PC-3 (cell line): Measurements from ENCODE around the gene PLXNA2. TPM values are rescaled to one million over a fixed set of nuclear protein-coding genes. Genes with fewer than 3 reads are reported as not detected.

Source experiments
- ATAC-seq: fragments of 200-7000 bp; cut with Tn5 transposase; 2 replicates; pipeline ENCODE4 v1.9.1; 2020; ENCODE audit warnings: mild to moderate bottlenecking, moderate library complexity
- BruUV-seq: library from RNA; stranded (reverse); fragments of 400-500 nt; replicated peaks from 2 replicates; lab custom pipeline; 2021; lab: Mats Ljungman, UMichigan
- CTCF ChIA-PET: fragments of 300-600 bp; sonication (Branson Sonifier 250); formaldehyde crosslinking; loops from one replicate; lab custom pipeline; 2022; ENCODE audit warnings: antibody characterized with exemption; lab: Charles Lee
- POLR2A ChIA-PET: fragments of 300-600 bp; sonication (Branson Sonifier 250); formaldehyde crosslinking; loops from one replicate; lab custom pipeline; 2022; ENCODE audit warnings: antibody characterized with exemption; ENCODE audit not compliant: unreplicated experiment; lab: Charles Lee
- DNase-seq: peaks from one replicate; pipeline ENCODE4 v3.0.0-alpha.2; 2015
- H2AFZ ChIP-seq: fragments of 300-600 bp; sonication (generic); 2 replicates; pipeline ENCODE4 v1.6.0; 2016; ENCODE audit warnings: antibody characterized with exemption, low read length
- H3F3A ChIP-seq: fragments of 300-600 bp; sonication (generic); one replicate; pipeline ENCODE4 v1.6.0; 2017; ENCODE audit warnings: antibody characterized with exemption, low read length, control low read depth, mild to moderate bottlenecking; ENCODE audit not compliant: unreplicated experiment
- H3K27ac ChIP-seq: fragments of 300-600 bp; sonication (generic); 2 replicates; pipeline ENCODE4 v1.5.1; 2016; ENCODE audit warnings: mild to moderate bottlenecking, low read length
- H3K27me3 ChIP-seq: fragments of 300-600 bp; sonication (generic); 2 replicates; pipeline ENCODE4 v1.6.1; 2016; ENCODE audit warnings: low read length, mixed read lengths
- H3K36me3 ChIP-seq: fragments of 300-600 bp; sonication (generic); 2 replicates; pipeline ENCODE4 v1.6.1; 2016; ENCODE audit warnings: low read depth, mixed run types, low read length, mixed read lengths
- H3K4me1 ChIP-seq: fragments of 300-600 bp; sonication (generic); 2 replicates; pipeline ENCODE4 v1.5.1; 2016; ENCODE audit warnings: low read length; ENCODE audit not compliant: insufficient read depth
- H3K4me2 ChIP-seq: fragments of 300-600 bp; sonication (generic); 2 replicates; pipeline ENCODE4 v1.6.0; 2016; ENCODE audit warnings: low read length
- H3K4me3 ChIP-seq: fragments of 300-600 bp; sonication (generic); 2 replicates; pipeline ENCODE4 v1.5.1; 2016; ENCODE audit warnings: mild to moderate bottlenecking, low read length, mixed read lengths
- H3K79me2 ChIP-seq: fragments of 300-600 bp; sonication (generic); 2 replicates; pipeline ENCODE4 v1.6.1; 2017; ENCODE audit warnings: low read length, mixed read lengths
- H3K9ac ChIP-seq: fragments of 300-600 bp; sonication (generic); 2 replicates; pipeline ENCODE4 v1.6.0; 2016; ENCODE audit warnings: mild to moderate bottlenecking, low read length
- H3K9me2 ChIP-seq: fragments of 300-600 bp; sonication (generic); replicated peaks from 2 replicates; pipeline ENCODE4 v1.6.1; 2016; ENCODE audit warnings: mixed run types, low read length, mixed read lengths
- H3K9me3 ChIP-seq: fragments of 300-600 bp; sonication (generic); 2 replicates; pipeline ENCODE4 v1.6.1; 2016; ENCODE audit warnings: low read length, mixed read lengths
- H4K20me1 ChIP-seq: fragments of 300-600 bp; sonication (generic); 2 replicates; pipeline ENCODE4 v1.6.1; 2016; ENCODE audit warnings: low read length, mixed read lengths
- CTCF ChIP-seq: fragments of 300-600 bp; sonication (generic); conservative IDR thresholded peaks from 2 replicates; pipeline ENCODE4 v1.5.1; 2017; ENCODE audit warnings: antibody characterized with exemption, low read depth, mild to moderate bottlenecking, low read length
- EZH2 ChIP-seq: fragments of 300-600 bp; sonication (generic); IDR thresholded peaks from one replicate; pipeline ENCODE4 v1.6.1; 2017; ENCODE audit warnings: antibody characterized with exemption, mild to moderate bottlenecking, low read length; ENCODE audit not compliant: unreplicated experiment
- EZH2phosphoT487 ChIP-seq: fragments of 300-600 bp; sonication (generic); IDR thresholded peaks from 2 replicates; pipeline ENCODE4 v1.6.1; 2018; ENCODE audit warnings: mild to moderate bottlenecking, antibody characterized with exemption, low read length, borderline replicate concordance
- intact Hi-C: fragments of 100-400 bp; cut with micrococcal nuclease; formaldehyde crosslinking; loops from 2 replicates; pipeline ENCODE4 v1.9.0; 2023
- total RNA-seq: library from RNA; depleted of rRNA; stranded (reverse); fragments of >200 nt; gene quantifications from 2 replicates; pipeline ENCODE4 v1.2.3, GENCODE V29; 2014

The PLXNA2 gene
- total RNA-seq, 1 experiment from 2014 or later, result 16.2 TPM

- CTCF ChIA-PET, result no interaction called here
- ATAC-seq (no peak), DNase-seq (no peak)
- Histone ChIP-seq H3K4me3 (no peak overlapping the region), H3K4me2 (no peak overlapping the region), H3K9me2 (no peaks in the 10 kb centered on the region), H3K27me3 (no peaks in the 10 kb centered on the region), H3K79me2 (peaks cover 5% of the 10 kb centered on the region; the same call in 1 of the 2 replicates), H3F3A (no peaks in the 10 kb centered on the region), H3K27ac (no peak overlapping the region), H3K9ac (no peak overlapping the region), H3K9me3 (no peaks in the 10 kb centered on the region), H4K20me1 (no peaks in the 10 kb centered on the region), H2AFZ (no peak overlapping the region), H3K4me1 (peaks cover 40% of the 10 kb centered on the region), H3K36me3 (no peaks in the 10 kb centered on the region)
- no TSS peak for BruUV-seq
- POLR2A ChIA-PET, result no interaction called here
- no peak for TF ChIP-seq EZH2phosphoT487
- TF ChIP-seq CTCF, result no peak
- no peak for TF ChIP-seq EZH2
- intact Hi-C loops, result no loop called here
Observed at GRCh38 chr1:208206092-208206698, 38.0 kb downstream of the PLXNA2 start.

GRCh38 chr1:208205216-208206013 lies 38.8 kb downstream of the PLXNA2 start:
- H3K27me3 ChIP-seq, result no peaks in the 10 kb centered on the region
- intact Hi-C loops, result no loop called here
- no peak overlapping the region for H3K4me3 ChIP-seq
- no peak for DNase-seq
- no peak overlapping the region for H3K27ac ChIP-seq
- TF ChIP-seq CTCF (no peak), EZH2phosphoT487 (no peak), EZH2 (no peak)
- H2AFZ ChIP-seq, result no peak overlapping the region
- POLR2A ChIA-PET, result no interaction called here
- H3K9ac ChIP-seq, result no peak overlapping the region
- peaks cover 5% of the 10 kb centered on the region; the same call in 1 of the 2 replicates for H3K79me2 ChIP-seq
- H4K20me1 ChIP-seq, result no peaks in the 10 kb centered on the region
- H3F3A ChIP-seq, result no peaks in the 10 kb centered on the region
- BruUV-seq, result no TSS peak
- no peaks in the 10 kb centered on the region for H3K36me3 ChIP-seq
- H3K4me2 ChIP-seq, result no peak overlapping the region
- CTCF ChIA-PET, result no interaction called here
- peaks cover 48% of the 10 kb centered on the region for H3K4me1 ChIP-seq
- H3K9me3 ChIP-seq, result no peaks in the 10 kb centered on the region
- H3K9me2 ChIP-seq, result no peaks in the 10 kb centered on the region
- ATAC-seq, result no peak

- no peak for ATAC-seq
- ChIA-PET POLR2A (no interaction called here), CTCF (no interaction called here)
- Histone ChIP-seq H4K20me1 (no peaks in the 10 kb centered on the region), H3K4me1 (peaks cover 49% of the 10 kb centered on the region), H2AFZ (no peak overlapping the region), H3F3A (no peaks in the 10 kb centered on the region), H3K4me2 (no peak overlapping the region; the same call in 1 of the 2 replicates), H3K79me2 (peaks cover 9% of the 10 kb centered on the region; the same call in 1 of the 2 replicates), H3K27ac (peak overlapping the region; percentile 91), H3K9me3 (no peaks in the 10 kb centered on the region), H3K27me3 (no peaks in the 10 kb centered on the region), H3K36me3 (no peaks in the 10 kb centered on the region), H3K4me3 (no peak overlapping the region), H3K9ac (no peak overlapping the region), H3K9me2 (no peaks in the 10 kb centered on the region)
- no peak for DNase-seq
- no peak for TF ChIP-seq EZH2
- no peak for TF ChIP-seq EZH2phosphoT487
- TF ChIP-seq CTCF, result no peak
- no TSS peak for BruUV-seq
- intact Hi-C loops, result no loop called here
Observed at GRCh38 chr1:208204779-208205178, 39.4 kb downstream of the PLXNA2 start.
